ENCODE data around the gene FBXO17. TPM values are rescaled to one million over a fixed set of nuclear protein-coding genes. Genes with fewer than 3 reads are reported as not detected.
"Not testable (repeated sequence)": the region's sequence is repeated elsewhere in the genome, so short reads cannot be mapped to it uniquely, and the experiment has no call there.

FBXO17 gene
- total RNA-seq, 1 experiment from 2014 or later = 10.8 TPM

DNA sequence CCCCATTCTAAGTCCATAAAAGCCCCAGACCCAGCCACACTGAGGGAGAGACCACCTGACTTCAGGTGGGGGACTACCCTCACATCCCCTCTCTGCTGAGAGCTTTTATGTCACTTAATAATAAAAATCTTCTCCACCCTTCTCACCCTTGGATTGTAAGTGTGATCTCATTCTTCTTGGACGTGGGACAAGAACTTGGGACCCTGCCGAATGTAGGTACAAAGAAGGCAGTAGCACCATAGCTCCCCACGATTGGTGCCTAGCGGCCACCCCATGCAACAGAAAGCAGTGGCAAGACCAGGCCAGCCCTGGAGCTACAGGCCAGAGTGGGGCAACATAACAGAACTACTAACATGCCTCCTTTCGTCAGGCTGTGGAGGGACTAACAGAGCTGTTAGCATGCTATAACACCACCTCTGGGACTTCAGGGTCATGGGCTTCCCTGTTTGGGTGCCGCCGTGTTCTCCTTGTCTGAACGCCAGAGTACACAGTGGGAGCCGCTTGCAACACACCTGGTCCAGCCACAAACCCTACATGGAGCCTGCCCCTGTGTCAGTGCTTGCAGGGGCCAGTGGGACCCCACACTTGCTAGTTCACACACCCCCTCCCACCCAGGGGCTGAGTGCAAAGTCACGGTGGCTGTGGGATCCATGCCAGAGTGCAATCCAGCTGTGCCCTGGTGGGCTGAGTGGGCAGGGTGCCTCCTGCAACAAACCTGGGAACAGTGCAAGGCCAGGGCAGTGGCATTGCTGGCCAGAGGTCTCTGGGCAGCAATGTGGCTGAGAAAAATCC is 5.2 kb upstream of the FBXO17 start:
- DNase-seq (ENCODE audit: low read depth) = no peak

DNA sequence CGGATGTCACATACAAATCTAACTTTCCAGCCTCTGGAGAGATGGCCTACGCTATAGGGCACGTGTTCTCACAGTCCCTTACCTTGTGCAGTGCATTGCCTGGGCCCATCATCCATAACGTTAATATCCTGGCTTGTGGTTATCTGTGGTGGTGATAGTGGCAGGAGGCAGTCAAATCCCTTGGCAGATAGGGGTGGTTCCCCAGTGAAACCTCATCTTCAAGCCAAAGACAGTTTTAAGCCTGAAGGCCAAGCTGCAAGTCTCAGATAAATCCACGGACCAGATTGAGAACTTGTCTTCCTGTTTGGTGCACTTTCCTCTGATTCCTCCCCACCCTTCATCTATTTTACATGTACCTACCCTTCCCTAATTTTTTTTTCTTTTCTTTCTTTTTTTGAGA is 4.3 kb upstream of the FBXO17 start:
- no peak for DNase-seq (ENCODE audit: low read depth)

DNA sequence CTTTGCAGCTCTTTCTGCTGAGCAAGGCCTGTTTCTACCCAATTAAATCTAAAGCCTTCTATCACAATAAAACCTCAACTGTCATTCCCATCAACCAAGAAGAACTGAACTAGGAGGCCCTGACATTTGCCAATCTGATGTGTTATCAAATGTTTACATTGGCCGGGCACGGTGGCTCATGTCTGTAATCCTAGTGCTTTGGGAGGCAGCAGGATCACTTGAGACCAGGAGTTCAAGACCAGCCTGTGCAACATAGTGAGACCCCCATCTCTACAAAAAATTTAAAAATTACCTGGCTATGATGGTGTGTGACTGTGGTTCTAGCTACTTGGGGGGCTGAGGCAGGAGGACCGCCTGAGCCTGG is 2.8 kb upstream of the FBXO17 start:
- DNase-seq (ENCODE audit: low read depth) = no peak

DNA sequence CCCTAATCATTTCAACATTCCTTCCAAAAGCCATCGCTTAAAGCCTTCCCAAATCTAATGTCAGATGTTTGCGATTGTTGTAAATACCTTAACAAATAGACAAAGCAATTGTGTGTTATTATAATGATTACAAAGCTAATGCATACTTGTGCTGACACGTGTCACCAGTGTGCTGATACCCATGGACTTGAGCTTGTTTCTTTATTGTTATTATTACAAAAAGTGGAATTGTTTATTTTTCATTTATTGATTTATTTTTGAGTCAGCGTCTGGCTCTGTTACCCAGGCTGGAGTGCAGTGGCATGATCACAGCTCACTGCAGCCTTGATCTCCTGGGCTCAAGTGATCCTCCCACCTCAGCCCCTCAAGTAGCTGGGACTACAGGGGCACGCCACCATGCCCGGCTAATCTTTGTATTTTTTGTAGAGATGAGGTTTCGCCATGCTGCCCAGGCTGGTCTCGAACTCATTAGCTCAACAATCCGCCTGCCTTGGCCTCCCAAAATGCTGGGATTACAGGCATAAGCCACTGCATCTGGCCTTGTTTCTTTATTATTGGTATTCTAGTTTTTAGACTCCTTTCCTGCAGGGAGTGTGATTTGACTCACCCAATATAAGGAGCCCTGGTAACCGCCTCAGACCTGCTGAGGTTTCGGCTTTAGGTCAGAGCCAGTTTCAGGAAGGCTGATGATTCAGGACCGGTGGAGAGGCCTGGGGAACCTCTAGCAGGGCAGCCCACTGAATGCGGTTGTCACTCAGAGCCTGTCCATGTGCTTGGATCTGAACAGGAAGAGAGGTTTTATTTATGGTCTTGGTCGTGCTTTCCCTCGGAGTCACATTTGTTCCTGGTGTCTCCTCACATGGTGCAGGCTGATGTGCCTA is 2.1 kb upstream of the FBXO17 start:
- DNase-seq (ENCODE audit: low read depth) = peak; percentile 92

DNA sequence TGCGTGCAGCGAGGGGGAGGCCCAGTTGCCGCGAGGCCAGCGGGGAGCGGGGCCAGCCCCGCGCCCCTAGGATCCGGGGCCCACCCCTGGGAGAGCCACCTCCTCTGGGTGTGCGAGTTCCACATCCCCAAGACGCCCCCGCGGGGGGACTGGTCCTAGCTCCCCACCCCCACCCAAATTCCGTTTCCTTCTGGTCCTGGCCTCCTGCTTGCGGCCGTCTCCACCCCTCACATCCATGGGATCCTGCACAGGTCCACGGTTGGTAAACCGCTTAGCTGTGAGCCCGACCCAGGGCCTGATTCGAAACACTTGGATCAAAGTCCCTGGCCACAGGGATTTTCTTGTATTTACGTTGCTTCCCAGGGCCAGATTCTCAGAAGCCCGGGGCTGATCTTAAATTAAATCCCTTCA is 324 bp upstream of the FBXO17 start:
- peak; percentile 51 for DNase-seq (ENCODE audit: low read depth)

DNA sequence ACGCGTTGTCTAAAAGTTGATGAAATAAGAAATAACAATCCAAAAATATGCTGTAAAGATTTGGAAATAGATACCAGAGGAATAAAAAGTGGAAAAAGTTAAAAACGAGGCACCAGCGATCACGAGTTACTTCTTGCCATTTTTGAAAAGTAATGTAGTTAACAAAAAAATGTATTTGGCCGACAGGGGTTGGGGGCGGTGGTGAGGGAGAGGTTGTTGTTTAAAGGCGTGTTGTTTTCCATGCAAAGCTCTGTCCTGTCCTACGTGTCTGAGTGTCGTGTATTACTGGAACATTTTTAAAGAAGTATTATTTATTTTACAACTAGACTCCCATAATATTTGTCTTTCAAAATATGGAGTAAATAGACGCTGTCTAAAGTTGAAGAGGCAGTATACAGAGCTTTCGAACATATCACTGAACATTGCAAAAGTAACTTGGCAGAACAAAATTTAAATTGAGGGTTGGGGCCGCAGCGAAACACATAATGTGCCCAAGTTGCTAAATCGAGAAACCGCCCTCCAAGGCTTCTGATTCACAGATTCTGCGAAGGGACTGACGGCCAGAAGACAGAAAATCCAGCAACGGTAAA is 823 bp downstream of the FBXO17 start:
- DNase-seq (ENCODE audit: low read depth) = no peak

DNA sequence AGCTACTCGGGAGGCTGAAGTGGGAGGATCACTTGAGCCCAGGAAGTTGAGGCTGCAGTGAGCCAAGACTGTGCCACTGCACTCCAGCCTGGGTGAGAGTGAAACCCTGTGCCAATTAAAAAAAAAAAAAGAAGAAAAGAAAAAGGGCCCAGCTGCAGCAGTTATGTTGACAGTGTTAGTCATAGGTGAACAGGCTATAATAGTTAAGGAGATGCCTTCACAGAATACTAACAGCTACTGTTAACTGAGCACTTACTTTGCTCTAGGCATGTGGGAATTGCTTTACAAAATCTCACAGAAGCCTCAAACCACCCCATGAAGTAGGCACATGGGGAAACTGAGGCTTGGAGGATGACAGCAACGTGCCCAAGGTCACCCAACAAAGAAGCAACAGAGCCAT is 3.9 kb downstream of the FBXO17 start:
- no peak for DNase-seq (ENCODE audit: low read depth)

DNA sequence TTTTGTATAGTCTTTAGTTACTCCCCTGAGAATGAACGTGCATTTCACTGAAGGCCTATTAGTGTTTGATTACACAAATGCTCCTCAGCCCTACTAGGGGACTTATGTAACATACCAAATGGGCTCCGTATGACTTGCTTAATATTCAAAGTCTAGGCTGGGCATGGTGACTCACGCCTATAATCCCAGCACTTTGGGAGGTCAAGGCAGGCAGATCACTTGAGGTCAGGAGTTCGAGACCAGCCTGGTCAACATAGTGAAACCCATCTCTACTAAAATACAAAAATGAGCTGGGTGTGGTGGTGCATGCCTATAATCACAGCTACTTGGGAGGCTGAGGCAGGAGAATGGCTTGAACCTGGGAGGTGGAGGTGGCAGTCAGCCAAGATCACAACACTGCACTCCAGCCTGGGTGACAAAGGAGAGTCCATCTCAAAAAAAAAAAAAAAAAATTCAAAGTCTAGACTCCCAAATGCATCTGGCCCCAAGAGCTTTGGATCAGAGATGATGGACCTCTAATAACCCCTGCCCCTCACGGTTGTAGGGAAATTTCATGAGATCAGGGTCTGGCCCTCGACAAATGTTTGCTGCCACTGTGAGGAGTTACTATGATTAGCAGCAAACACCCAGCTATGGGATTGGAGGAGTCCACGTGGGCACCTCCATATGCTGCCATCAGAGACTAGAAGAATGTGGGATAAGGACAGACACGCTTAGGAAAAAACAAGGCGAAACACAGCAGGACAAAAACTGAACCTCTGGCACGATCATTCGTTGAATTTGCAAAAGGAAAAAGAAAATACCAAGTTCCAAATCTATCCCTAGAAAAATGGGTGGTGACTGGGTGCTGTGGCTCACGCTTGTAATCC is 4.6 kb downstream of the FBXO17 start:
- peak; percentile 36 for DNase-seq (ENCODE audit: low read depth)

DNA sequence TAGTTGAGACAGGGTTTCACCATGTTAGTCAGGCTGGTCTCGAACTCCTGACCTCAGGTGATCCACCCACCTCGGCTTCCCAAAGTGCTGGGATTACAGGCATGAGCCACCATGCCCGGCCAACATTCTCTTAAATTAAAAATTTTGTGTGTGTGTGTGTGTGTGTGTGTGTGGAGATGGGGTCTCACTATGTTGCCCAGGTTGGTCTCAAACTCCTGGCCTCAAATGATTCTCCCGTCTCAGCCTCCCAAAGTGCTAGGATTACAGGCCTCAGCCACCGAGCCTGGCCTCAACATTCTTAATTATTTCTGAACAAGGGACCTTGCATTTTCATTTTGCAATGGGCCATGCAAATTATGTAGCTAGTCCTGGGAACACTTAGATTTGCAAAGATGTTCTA is 9.4 kb downstream of the FBXO17 start:
- not testable (repeated sequence) for DNase-seq (ENCODE audit: low read depth)

DNA sequence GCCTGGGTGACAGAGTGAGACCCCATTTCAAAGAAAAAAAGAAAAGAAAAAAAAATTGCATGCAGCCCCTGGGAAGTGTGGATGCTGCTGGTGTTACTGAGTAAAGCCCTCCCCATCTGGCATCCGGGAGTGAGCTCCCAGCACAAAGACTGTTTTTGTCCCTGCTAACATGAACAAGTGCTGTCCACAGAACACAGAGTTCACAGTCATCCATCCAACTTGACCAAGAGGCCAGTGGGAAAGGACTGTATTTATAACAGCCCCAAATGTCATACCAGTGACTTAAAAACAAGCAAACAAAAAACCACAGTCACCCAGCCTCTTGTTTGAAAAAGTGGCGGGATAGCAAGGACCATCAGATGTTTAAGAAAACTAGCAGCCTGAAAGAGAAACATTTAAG is 10.8 kb downstream of the FBXO17 start:
- peak; percentile 14 for DNase-seq (ENCODE audit: low read depth)

DNA sequence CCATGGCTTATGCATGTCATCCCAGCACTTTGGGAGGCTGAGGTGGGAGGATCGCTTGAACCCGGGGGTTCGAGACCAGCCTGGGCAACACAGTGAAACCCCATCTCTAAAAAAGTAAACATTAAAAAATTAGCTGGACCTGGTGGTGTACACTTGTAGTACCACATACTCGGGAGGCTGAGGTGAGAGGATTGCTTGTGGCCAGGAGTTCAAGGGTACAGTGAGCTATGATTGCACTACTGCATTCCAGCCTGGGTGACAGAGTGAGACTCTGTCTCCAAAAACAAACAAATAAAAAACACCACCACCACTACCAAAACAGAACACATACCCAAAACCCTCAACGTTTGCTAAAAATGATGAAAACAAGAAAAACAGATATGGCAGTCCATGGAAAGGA is 15.9 kb downstream of the FBXO17 start:
- DNase-seq (ENCODE audit: low read depth) = no peak

DNA sequence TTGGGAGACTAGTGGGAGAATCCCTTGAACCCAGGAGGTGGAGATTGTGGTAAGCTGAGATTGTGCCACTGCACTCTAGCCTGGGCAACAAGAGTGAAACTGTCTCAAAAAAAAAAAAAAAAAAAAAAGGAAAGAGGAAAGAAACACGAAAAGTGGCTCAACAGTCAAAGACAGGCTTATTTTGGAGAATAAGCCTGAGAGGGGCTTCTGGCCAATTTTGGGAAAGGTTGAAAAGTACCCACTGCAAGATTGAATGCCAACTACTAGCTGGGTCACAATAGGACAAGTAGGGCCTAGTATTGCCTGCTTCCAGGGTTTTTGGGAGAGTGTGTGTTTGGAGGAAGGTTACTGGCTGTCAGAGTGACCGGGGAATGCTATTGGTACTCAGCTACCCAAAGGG is 17.2 kb downstream of the FBXO17 start:
- no peak for DNase-seq (ENCODE audit: low read depth)

DNA sequence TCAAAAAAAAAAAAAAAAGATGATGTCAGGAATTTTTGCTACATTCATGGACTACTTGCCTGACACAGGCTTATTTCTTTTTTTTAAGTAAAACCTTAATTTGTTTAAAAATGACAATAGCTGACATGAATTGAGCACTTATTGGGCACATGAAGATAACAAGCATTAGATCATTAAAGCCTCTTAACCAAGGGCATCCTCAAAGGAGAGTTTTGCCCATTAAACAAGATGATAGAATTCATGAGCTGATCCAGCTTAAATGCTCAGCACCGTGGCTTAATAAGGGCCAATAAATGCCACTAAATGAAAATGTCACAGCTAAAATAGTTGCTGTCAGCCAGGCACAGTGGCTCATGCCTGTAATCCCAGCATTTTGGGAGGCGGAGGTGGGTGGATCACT is 19.3 kb downstream of the FBXO17 start:
- no peak for DNase-seq (ENCODE audit: low read depth)

DNA sequence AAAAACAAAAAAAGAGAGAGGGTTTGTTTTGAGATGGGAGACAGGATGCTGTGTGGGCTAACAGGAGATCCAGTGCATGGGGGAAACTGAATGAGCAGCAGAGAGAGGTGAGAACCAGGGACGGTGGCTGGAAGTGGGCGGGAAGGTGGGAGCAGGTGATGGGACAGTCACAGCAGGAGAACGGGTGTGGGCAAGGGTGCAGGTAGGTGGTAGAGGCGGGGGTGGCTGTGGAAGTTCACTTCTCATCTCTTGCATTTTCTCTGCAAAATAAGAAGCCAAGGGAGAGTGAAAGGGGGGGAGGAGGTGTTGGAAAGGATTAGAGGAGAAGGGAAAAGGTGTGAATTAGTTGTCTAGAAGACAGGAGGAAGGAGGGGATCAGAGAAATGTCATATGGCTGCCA is 21.9 kb downstream of the FBXO17 start:
- DNase-seq (ENCODE audit: low read depth) = no peak

DNA sequence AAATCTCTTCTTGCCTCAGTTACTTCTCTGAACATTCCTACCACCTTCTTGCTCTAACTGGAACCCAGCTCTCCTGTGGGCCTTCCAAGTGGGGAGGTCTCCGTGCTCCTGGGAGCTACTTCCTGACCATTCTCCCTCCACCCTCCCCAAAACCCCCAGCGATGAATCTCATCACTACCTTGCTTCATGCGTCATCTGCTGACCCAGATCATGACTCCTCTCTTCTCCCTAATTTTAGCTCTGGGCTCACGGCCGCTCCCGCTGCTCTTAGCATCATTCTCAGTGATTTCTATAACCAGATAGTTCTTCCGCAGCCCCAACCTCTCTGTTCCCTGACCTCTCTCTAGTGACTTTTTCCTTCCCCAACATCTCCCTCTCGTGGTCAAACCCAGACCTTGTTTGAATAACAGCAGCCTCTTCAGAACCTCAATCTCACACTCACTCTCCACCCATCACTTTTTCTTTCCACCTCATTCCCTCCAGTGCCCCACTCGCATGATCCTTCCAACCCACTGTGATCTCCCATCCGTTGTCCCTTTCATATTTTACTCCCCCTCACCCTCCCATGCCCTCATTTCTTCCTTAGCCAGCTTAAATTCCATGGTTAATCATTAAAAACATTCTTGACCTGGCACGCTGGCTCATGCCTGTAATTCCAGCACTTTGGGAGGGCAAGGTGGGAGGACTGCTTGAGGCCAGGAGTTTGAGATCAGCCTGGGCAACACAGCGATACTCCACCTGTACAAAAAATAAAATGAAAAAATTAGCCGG is 23.0 kb downstream of the FBXO17 start:
- DNase-seq (ENCODE audit: low read depth) = peak; percentile 15

DNA sequence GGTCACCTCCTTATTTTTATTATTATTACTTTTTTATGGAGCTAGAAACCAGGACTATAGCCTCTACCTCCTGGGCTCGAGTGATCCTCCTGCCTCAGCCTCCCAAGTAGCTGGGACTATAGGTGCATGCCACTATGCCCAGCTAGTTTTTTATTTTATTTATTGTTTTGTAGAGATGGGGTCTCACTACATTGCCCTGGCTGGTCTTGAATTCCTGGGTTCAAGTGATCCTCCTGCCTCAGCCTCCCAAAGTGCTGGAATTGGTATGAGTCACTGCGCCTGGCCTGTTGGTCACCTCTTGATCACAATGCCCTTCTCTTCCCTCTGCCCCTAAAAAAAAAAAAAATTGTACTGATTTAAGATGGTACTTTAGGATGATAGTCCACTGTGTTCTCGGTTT is 24.4 kb downstream of the FBXO17 start:
- no peak for DNase-seq (ENCODE audit: low read depth)

DNA sequence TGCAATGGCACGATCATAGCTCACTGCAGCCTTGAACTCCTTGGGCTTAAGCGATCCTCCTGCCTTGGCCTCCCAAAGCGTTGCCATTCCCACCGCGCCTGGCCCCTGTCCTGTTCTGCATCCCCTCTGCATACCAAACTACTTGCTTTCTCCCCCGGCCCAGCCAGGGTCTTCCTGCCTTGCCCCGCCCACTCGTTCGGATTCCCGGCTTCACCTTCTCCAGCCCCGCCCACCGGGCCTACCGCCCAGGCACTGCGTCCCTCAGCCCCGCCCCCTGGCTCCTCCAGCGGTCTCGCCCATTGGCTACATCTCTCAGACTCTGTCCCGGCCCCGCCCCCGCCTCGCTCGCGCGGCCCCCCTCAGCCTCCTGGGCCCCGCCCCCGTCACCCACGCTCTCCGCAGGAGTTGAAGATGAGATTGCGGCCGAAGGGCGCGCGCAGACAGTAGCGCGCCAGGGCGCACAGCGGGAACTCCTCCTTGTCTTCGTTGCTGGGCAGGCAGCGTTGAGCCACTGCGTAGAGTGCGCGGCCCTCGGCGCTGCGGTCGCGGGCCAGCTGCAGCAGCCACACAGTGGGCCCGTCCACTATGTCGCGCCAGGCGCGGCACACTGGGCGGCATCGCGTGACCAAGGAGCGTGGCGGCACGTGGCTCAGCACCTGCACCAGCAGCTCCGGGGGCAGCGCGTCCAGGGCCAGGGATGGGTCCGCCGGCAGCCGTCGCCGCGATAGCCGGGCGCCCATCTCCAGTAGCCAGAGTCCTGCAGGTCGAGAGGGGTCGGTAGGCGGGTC is 25.8 kb downstream of the FBXO17 start:
- DNase-seq (ENCODE audit: low read depth) = no peak

DNA sequence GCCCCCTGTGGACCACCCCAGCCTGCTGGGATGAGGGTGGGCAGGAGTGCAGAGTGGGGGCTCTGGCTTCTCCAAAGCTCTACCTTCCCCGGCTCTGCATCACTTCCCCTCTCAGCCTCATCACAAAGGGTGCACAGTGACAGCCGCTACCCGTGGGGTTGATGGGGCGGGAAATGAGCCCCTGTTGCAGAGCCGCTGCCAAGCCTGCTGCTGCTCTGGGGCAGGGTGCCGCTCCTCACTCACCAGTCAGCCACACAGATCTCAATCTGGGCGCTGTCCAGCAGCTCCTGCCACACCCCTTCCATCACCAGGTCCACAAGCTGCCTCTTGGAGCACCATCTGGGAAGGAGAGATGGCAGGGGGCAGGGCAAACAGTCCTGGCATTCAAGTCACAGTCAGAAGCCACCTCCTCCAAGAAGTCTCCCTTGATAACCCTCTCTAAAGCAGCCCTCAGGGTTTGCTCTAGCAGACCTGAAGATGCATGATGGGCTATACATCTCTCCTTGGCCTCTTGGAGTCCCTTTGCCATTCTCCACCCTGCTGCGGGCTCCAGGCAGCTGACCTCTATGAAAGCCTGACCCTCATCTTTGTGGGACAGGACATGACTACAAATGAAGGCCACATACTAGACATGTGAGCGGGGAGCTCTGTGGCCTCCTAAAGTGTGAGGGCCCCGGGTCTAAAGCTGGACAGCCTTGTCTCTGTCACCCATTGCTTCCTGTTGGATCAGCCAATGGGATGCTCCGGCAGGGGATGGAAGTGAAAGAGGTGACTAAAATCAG is 29.1 kb downstream of the FBXO17 start:
- DNase-seq (ENCODE audit: low read depth) = no peak

DNA sequence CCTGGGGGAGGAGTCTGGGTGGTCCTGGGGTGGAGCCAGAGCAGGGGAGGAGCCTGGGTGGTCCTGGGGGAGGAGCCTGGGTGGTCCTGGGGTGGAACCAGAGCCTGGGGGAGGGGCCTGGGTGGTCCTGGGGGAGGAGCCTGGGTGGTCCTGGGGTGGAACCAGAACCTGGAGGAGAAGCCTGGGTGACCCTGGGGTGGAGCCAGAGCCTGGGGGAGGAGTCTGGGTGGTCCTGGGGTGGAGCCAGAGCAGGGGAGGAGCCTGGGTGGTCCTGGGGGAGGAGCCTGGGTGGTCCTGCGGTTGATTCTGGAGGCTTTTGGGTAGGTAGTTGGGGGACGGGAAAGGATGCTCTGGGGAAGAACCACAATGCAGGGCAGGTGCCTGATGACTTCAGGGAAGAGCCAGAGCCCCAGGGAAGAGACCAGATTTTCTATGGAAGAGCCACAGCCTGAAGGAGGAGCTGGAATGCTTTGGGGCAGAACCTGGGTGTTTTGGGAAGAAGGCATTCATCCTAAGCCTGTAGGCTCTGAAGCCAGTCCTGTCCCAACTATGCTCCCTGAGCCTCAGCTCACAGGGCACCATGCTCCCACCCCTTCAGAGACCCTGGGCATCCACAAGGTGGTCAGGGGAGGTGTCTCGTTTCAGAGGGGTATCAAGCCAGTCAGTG is 29.8 kb downstream of the FBXO17 start:
- peak; percentile 18 for DNase-seq (ENCODE audit: low read depth)
